HG03432 (cell line): ENCODE measurements around the gene CRIP3.

Experiments used
- ATAC-seq: cut with Tn5 transposase; IDR thresholded peaks from one replicate; pipeline ENCODE4 v1.9.1; 2021; ENCODE audit warnings: mild to moderate bottlenecking, moderate library complexity; ENCODE audit not compliant: unreplicated experiment

The CRIP3 gene

GRCh38 chr6:43274916-43275597 is 33.6 kb downstream of the CRIP3 start:
- ATAC-seq = no peak

- no peak for ATAC-seq
These were observed 34.3 kb downstream of the CRIP3 start for GRCh38 chr6:43274127-43274915.

GRCh38 chr6:43273707-43274106 is 34.9 kb downstream of the CRIP3 start:
- no peak for ATAC-seq

- no peak for ATAC-seq
These were observed 36.7 kb downstream of the CRIP3 start for GRCh38 chr6:43271944-43272343.

- no peak for ATAC-seq
These were observed 37.4 kb downstream of the CRIP3 start for GRCh38 chr6:43271103-43271815.

GRCh38 chr6:43269273-43270007 is 39.2 kb downstream of the CRIP3 start:
- no peak for ATAC-seq

GRCh38 chr6:43268782-43269272 is 39.8 kb downstream of the CRIP3 start:
- no peak for ATAC-seq

- ATAC-seq = no peak
These were observed 40.3 kb downstream of the CRIP3 start for GRCh38 chr6:43268355-43268700.

GRCh38 chr6:43267619-43268354 is 40.8 kb downstream of the CRIP3 start:
- ATAC-seq = no peak

GRCh38 chr6:43265564-43265963 is 43.1 kb downstream of the CRIP3 start:
- ATAC-seq = no peak

- no peak for ATAC-seq
These were observed 44.0 kb downstream of the CRIP3 start for GRCh38 chr6:43264599-43265145.

GRCh38 chr6:43263314-43264178 is 45.1 kb downstream of the CRIP3 start:
- peak; percentile 83 for ATAC-seq

GRCh38 chr6:43262780-43263313 is 45.8 kb downstream of the CRIP3 start:
- ATAC-seq = no peak

GRCh38 chr6:43262000-43262779 is 46.4 kb downstream of the CRIP3 start:
- ATAC-seq = no peak

GRCh38 chr6:43261198-43261597 is 47.4 kb downstream of the CRIP3 start:
- ATAC-seq = no peak

- ATAC-seq = no peak
These were observed 47.8 kb downstream of the CRIP3 start for GRCh38 chr6:43260791-43261190.

- ATAC-seq = no peak
These were observed 49.6 kb downstream of the CRIP3 start for GRCh38 chr6:43258807-43259686.
